GM12878 (cell line): ENCODE data around the gene TMEM82. TPM values are rescaled to one million over a fixed set of nuclear protein-coding genes. Genes with fewer than 3 reads are reported as not detected.

Experiments used
- ATAC-seq: fragments of 200-7000 bp; cut with Tn5 transposase; 3 replicates; pipeline ENCODE4 v1.9.1; 2020; ENCODE audit warnings: mild to moderate bottlenecking, moderate library complexity
- BruUV-seq: library from RNA; stranded (reverse); fragments of 400-500 nt; replicated peaks from 2 replicates; lab custom pipeline; 2021; lab: Mats Ljungman, UMichigan
- CTCF ChIA-PET: fragments of 300-600 bp; sonication (Branson Sonifier 250); formaldehyde crosslinking; extraction: SDS; loops from one replicate; lab custom pipeline; 2021; ENCODE audit warnings: inconsistent platforms; lab: Yijun Ruan, JAX
- POLR2A ChIA-PET: fragments of 350-600 bp; formaldehyde crosslinking; extraction: SDS; loops from one replicate; lab custom pipeline; 2021; ENCODE audit warnings: inconsistent platforms; lab: Charles Lee
- RAD21 ChIA-PET: fragments of 300-600 bp; sonication (Branson Sonifier 250); formaldehyde crosslinking; loops from one replicate; lab custom pipeline; 2023; ENCODE audit warnings: antibody characterized with exemption; ENCODE audit not compliant: unreplicated experiment; lab: Charles Lee
- SMC1A ChIA-PET: fragments of 300-600 bp; sonication (Branson Sonifier 250); formaldehyde crosslinking; loops from one replicate; lab custom pipeline; 2023; ENCODE audit not compliant: unreplicated experiment, uncharacterized antibody; lab: Charles Lee
- DNase-seq: peaks from one replicate; pipeline ENCODE4 v3.0.0-alpha.2; 2011; ENCODE audit warnings: low read depth, low spot score
- FAIRE-seq: peaks from 3 replicates; lab custom pipeline; 2011; peaks lifted over from hg19 to GRCh38; lab: Jason Lieb, UNC
- H2AFZ ChIP-seq: 2 replicates; pipeline ENCODE4 v1.6.0; 2011; ENCODE audit warnings: low read depth, low read length, control low read depth; ENCODE audit not compliant: control insufficient read depth
- H3K27ac ChIP-seq: 2 replicates; pipeline ENCODE4 v1.5.1; 2011; ENCODE audit warnings: control low read depth; ENCODE audit not compliant: control insufficient read depth, insufficient read depth
- H3K27me3 ChIP-seq, 2 experiments: replicated peaks in 1 of 2; 2 replicates each; pipeline versions ENCODE4 v1.6.0 to v1.6.1; 2011; ENCODE audit warnings: low read length in 1 of 2; ENCODE audit not compliant: control insufficient read depth in 2 of 2, insufficient read depth in 2 of 2
- H3K36me3 ChIP-seq, 2 experiments: 2 replicates each; pipeline ENCODE4 v1.5.1; 2011; ENCODE audit warnings: low read length in 1 of 2; ENCODE audit not compliant: control insufficient read depth in 2 of 2, insufficient read depth in 2 of 2
- H3K4me1 ChIP-seq: 2 replicates; pipeline ENCODE4 v1.6.1; 2011; ENCODE audit warnings: mild to moderate bottlenecking, low read length, moderate library complexity, mixed read lengths; ENCODE audit not compliant: control insufficient read depth, insufficient read depth
- H3K4me2 ChIP-seq: 2 replicates; pipeline ENCODE4 v1.6.0; 2011; ENCODE audit warnings: control low read depth; ENCODE audit not compliant: control insufficient read depth, insufficient read depth
- H3K4me3 ChIP-seq: fragments of 200-600 bp; sonication (generic); 2 replicates; pipeline ENCODE4 v1.5.1; 2016
- H3K79me2 ChIP-seq: 2 replicates; pipeline ENCODE4 v1.6.0; 2011; ENCODE audit warnings: low read length; ENCODE audit not compliant: control insufficient read depth, insufficient read depth
- H3K9ac ChIP-seq: 2 replicates; pipeline ENCODE4 v1.8.0; 2011; ENCODE audit warnings: low read length, control low read depth, mixed read lengths; ENCODE audit not compliant: control insufficient read depth, insufficient read depth
- H3K9me3 ChIP-seq: replicated peaks from 3 replicates; pipeline ENCODE4 v1.5.1; 2011; ENCODE audit warnings: mild to moderate bottlenecking, low read length; ENCODE audit not compliant: control insufficient read depth, insufficient read depth
- H4K20me1 ChIP-seq: 2 replicates; pipeline ENCODE4 v1.6.0; 2011; ENCODE audit not compliant: control insufficient read depth, insufficient read depth
- BACH1 ChIP-seq: fragments of 450-650 bp; IDR thresholded peaks from 2 replicates; pipeline ENCODE4 v1.6.1; 2017; ENCODE audit warnings: mild to moderate bottlenecking, borderline replicate concordance
- EED ChIP-seq: sonication (generic); IDR thresholded peaks from 2 replicates; pipeline ENCODE4 v1.6.1; 2016; ENCODE audit warnings: antibody characterized with exemption, low read depth
- KLF5 ChIP-seq: fragments of 450-650 bp; IDR thresholded peaks from 2 replicates; pipeline ENCODE4 v1.6.1; 2014; ENCODE audit warnings: mild to moderate bottlenecking; ENCODE audit not compliant: partially characterized antibody
- NFIC ChIP-seq: IDR thresholded peaks from 2 replicates; pipeline ENCODE4 v1.6.1; 2012; ENCODE audit warnings: low read depth, mild to moderate bottlenecking, inconsistent platforms, low read length, moderate library complexity
- PAX8 ChIP-seq: fragments of 450-650 bp; IDR thresholded peaks from 2 replicates; pipeline ENCODE4 v1.6.1; 2017; ENCODE audit warnings: mild to moderate bottlenecking, moderate library complexity
- POLR2AphosphoS2 ChIP-seq: IDR thresholded peaks from 2 replicates; pipeline ENCODE4 v1.6.1; 2011; ENCODE audit warnings: low read depth, mild to moderate bottlenecking, low read length, improper control_type of control experiment, moderate library complexity
- RELA ChIP-seq: fragments of 450-650 bp; IDR thresholded peaks from 2 replicates; pipeline ENCODE4 v1.8.0; 2014; ENCODE audit warnings: borderline replicate concordance; ENCODE audit not compliant: partially characterized antibody
- SRF ChIP-seq, 2 experiments: IDR thresholded peaks; 2 replicates each; pipeline ENCODE4 v1.6.1; 2011; ENCODE audit warnings: low read depth in 2 of 2, low read length in 2 of 2, mild to moderate bottlenecking in 1 of 2, moderate library complexity in 1 of 2
- YBX1 ChIP-seq: fragments of 450-650 bp; IDR thresholded peaks from 2 replicates; pipeline ENCODE4 v1.6.1; 2016; ENCODE audit warnings: antibody characterized with exemption
- ZBTB40 ChIP-seq: fragments of 450-650 bp; IDR thresholded peaks from 2 replicates; pipeline ENCODE4 v1.6.1; 2016; ENCODE audit warnings: mild to moderate bottlenecking, moderate library complexity, borderline replicate concordance
- ZNF207 ChIP-seq: fragments of 450-650 bp; IDR thresholded peaks from 2 replicates; pipeline ENCODE4 v1.6.1; 2014; ENCODE audit warnings: antibody characterized with exemption, mild to moderate bottlenecking, borderline replicate concordance
- ZNF217 ChIP-seq: fragments of 450-650 bp; IDR thresholded peaks from 2 replicates; pipeline ENCODE4 v1.6.1; 2017; ENCODE audit warnings: antibody characterized with exemption, mild to moderate bottlenecking
- ZNF24 ChIP-seq: fragments of 450-650 bp; IDR thresholded peaks from 2 replicates; pipeline ENCODE4 v1.6.1; 2017; ENCODE audit warnings: antibody characterized with exemption, mild to moderate bottlenecking
- ZNF592 ChIP-seq: fragments of 450-650 bp; IDR thresholded peaks from 2 replicates; pipeline ENCODE4 v1.6.1; 2017; ENCODE audit warnings: mild to moderate bottlenecking, moderate library complexity
- WGBS: methylation state at CpG from one replicate; pipeline ENCODE4 v1.1.6; 2016; ENCODE audit warnings: low lambda C conversion rate; ENCODE audit not compliant: insufficient replicate concordance, insufficient coverage; ENCODE audit errors: missing lambda C conversion rate; 5-methylcytosine and 5-hydroxymethylcytosine counted together
- in situ Hi-C: fragments of 300-500 bp; cut with MboI; formaldehyde crosslinking; loops from 9 replicates; pipeline ENCODE4 v1.14.3; 2018; ENCODE audit warnings: mixed read lengths
- intact Hi-C: fragments of 100-400 bp; cut with micrococcal nuclease; formaldehyde crosslinking; loops from one replicate; pipeline ENCODE4 v1.14.2; 2022; ENCODE audit not compliant: unreplicated experiment
- polyA plus RNA-seq, 11 experiments: library from polyadenylated mRNA; depleted of rRNA in 4 of 11; unstranded in 6 of 11; stranded (reverse) in 5 of 11; fragments of >200 nt; fragmentation: Nextera tagmentation in 4 of 11; fragmentation: Illumina TruSeq in 1 of 11; extraction: Ambion mirVana in 4 of 11; extraction: Trizol in 1 of 11; gene quantifications; 1 replicate in 1 of 11; 2 replicates in 10 of 11; pipeline versions ENCODE4 v1.2.1 to v1.2.3, GENCODE V29; 2011 to 2016; ENCODE audit warnings: inconsistent platforms in 2 of 11, missing spikeins in 2 of 11, low read depth in 1 of 11
- total RNA-seq, 4 experiments: library from RNA; depleted of rRNA in 3 of 4; stranded (reverse); fragments of >200 nt in 3 of 4; fragmentation: Illumina TruSeq in 1 of 4; extraction: Trizol in 1 of 4; gene quantifications; 2 replicates each; pipeline versions ENCODE4 v1.2.1 to v1.2.3, GENCODE V29; 2013 to 2021

The TMEM82 gene
- total and polyA plus RNA-seq, 10 of the 15 experiments (the other 5 are each of a cell fraction or from before 2014, with no cell fraction given) = not detected

- Histone ChIP-seq H3K36me3 (peaks cover 4 to 7% of the 10 kb centered on the region in 2 experiments), H3K4me2 (no peak overlapping the region), H3K27ac (no peak overlapping the region), H3K4me3 (no peak overlapping the region), H3K27me3 (no peaks in the 10 kb centered on the region), H4K20me1 (no peaks in the 10 kb centered on the region), H3K9me3 (no peaks in the 10 kb centered on the region; the same call in 2 of the 3 replicates), H2AFZ (no peak overlapping the region), H3K9ac (no peak overlapping the region), H3K4me1 (no peaks in the 10 kb centered on the region), H3K79me2 (peaks cover 7% of the 10 kb centered on the region)
- BruUV-seq = no TSS peak
- DNase-seq = no peak
- ATAC-seq = no peak
- SMC1A ChIA-PET = interaction anchor here (1.6 to 3.8 kb wide), 2 partner anchors 11 to 77 kb away, joined by 3 to 20 read pairs; no protein-coding TSS in a partner anchor
- 91% methylated on average over 8 of the region's 8 CpGs for WGBS
- POLR2A ChIA-PET = interaction anchor here (1.1 kb wide), 1 partner anchor 10 kb away, joined by 5 read pairs; no protein-coding TSS in a partner anchor
- in situ Hi-C loops = no loop called here
- intact Hi-C loops = no loop called here
- no peak for FAIRE-seq
- RAD21 ChIA-PET = no interaction called here
- CTCF ChIA-PET = interaction anchor here (0.7 kb wide), 1 partner anchor 11 kb away, joined by 3 read pairs; no protein-coding TSS in a partner anchor
- no peak for TF ChIP-seq ZNF592
- TF ChIP-seq KLF5 = no peak
- TF ChIP-seq RELA = no peak
- no peak for TF ChIP-seq ZBTB40
- TF ChIP-seq EED = no peak
- TF ChIP-seq PAX8 = no peak
- no peak for TF ChIP-seq NFIC
- TF ChIP-seq ZNF207 = no peak
- no peak for TF ChIP-seq SRF (IDR thresholded peaks at IDR 0.05; ENCODE audit: low read depth in 2 of 2, low read length in 2 of 2)
- TF ChIP-seq BACH1 = no peak
- no peak for TF ChIP-seq ZNF217
- TF ChIP-seq POLR2AphosphoS2 = no peak
- no peak for TF ChIP-seq YBX1
- no peak for TF ChIP-seq ZNF24
Measured at GRCh38 chr1:15707239-15707925, 34.9 kb upstream of the TMEM82 start.
